CD14-positive monocyte (primary cell): ENCODE results near the gene TFPI. TPM values are rescaled to one million over a fixed set of nuclear protein-coding genes. Genes with fewer than 3 reads are reported as not detected.

Source experiments
- DNase-seq, 3 donors: peaks; one replicate each; pipeline ENCODE4 v3.0.0-alpha.2; 2011 to 2022
- H2AFZ ChIP-seq: 2 replicates; pipeline ENCODE4 v1.6.0; 2012; ENCODE audit warnings: mild to moderate bottlenecking, low read depth, low read length, inconsistent platforms; ENCODE audit not compliant: insufficient read depth, poor library complexity, severe bottlenecking
- H3K27ac ChIP-seq, 2 donors: 1 replicate in 1 of 2; 2 replicates in 1 of 2; pipeline ENCODE4 v1.5.1; 2012 to 2013; ENCODE audit warnings: low read length in 2 of 2, control low read depth in 1 of 2, inconsistent platforms in 1 of 2, low read depth in 1 of 2, mild to moderate bottlenecking in 1 of 2
- H3K27me3 ChIP-seq, 2 donors: one replicate each; pipeline versions ENCODE4 v1.6.0 to v1.6.1; 2011 to 2013; ENCODE audit warnings: low read length in 2 of 2; ENCODE audit not compliant: control insufficient read depth in 2 of 2, insufficient read depth in 2 of 2
- H3K36me3 ChIP-seq, 2 donors: replicated peaks in 1 of 2; 1 replicate in 1 of 2; 2 replicates in 1 of 2; pipeline versions ENCODE4 v1.5.1 to v1.6.1; 2012 to 2013; ENCODE audit warnings: low read length in 2 of 2, control low read depth in 1 of 2, inconsistent platforms in 1 of 2, mild to moderate bottlenecking in 1 of 2; ENCODE audit not compliant: insufficient read depth in 2 of 2, control insufficient read depth in 1 of 2
- H3K4me1 ChIP-seq, 2 donors: 1 replicate in 1 of 2; 2 replicates in 1 of 2; pipeline versions ENCODE4 v1.5.1 to v1.6.1; 2012 to 2013; ENCODE audit warnings: low read length in 2 of 2, control low read depth in 1 of 2, inconsistent platforms in 1 of 2, mild to moderate bottlenecking in 1 of 2, moderate library complexity in 1 of 2; ENCODE audit not compliant: insufficient read depth in 2 of 2, control insufficient read depth in 1 of 2
- H3K4me2 ChIP-seq: replicated peaks from 2 replicates; pipeline ENCODE3; 2012; ENCODE audit warnings: low read length, moderate library complexity, mild to moderate bottlenecking; ENCODE audit not compliant: poor library complexity, severe bottlenecking; ENCODE audit errors: extremely low read depth
- H3K4me3 ChIP-seq, 3 experiments: fragments of 200-600 bp in 1 of 3; sonication (generic) in 1 of 3; replicated peaks in 1 of 3; 1 replicate in 2 of 3; 2 replicates in 1 of 3; pipeline ENCODE4 v1.5.1; 2011 to 2013; ENCODE audit warnings: low read length in 3 of 3, mild to moderate bottlenecking in 3 of 3, control low read depth in 2 of 3, low read depth in 2 of 3, inconsistent platforms in 1 of 3, moderate library complexity in 1 of 3
- H3K79me2 ChIP-seq: 2 replicates; pipeline ENCODE4 v1.6.0; 2012; ENCODE audit warnings: mild to moderate bottlenecking, control low read depth, inconsistent platforms, low read length, moderate library complexity; ENCODE audit not compliant: insufficient read depth
- H3K9ac ChIP-seq: 2 replicates; pipeline ENCODE4 v1.6.0; 2017; ENCODE audit warnings: low read length, mild to moderate bottlenecking; ENCODE audit not compliant: insufficient read depth, poor library complexity, severe bottlenecking
- H3K9me3 ChIP-seq, 2 donors: replicated peaks in 1 of 2; 1 replicate in 1 of 2; 2 replicates in 1 of 2; pipeline versions ENCODE4 v1.5.1 to v1.6.1; 2012 to 2013; ENCODE audit warnings: low read length in 2 of 2, control low read depth in 1 of 2; ENCODE audit not compliant: control insufficient read depth in 1 of 2, insufficient read depth in 1 of 2
- H4K20me1 ChIP-seq: 2 replicates; pipeline ENCODE4 v1.6.0; 2012; ENCODE audit warnings: mild to moderate bottlenecking, low read length, control low read depth, moderate library complexity; ENCODE audit not compliant: insufficient read depth
- H3K27ac Mint-ChIP-seq, 7 donors: one replicate each; pipeline ENCODE4 v1.8.0; 2020; ENCODE audit warnings: mild to moderate bottlenecking in 7 of 7, mixed read lengths in 7 of 7, moderate library complexity in 6 of 7, inconsistent platforms in 2 of 7
- H3K27me3 Mint-ChIP-seq, 3 donors: one replicate each; pipeline ENCODE4 v1.8.0; 2021 to 2022; ENCODE audit warnings: low read depth in 3 of 3, mild to moderate bottlenecking in 3 of 3, mixed read lengths in 3 of 3, moderate library complexity in 3 of 3, inconsistent platforms in 1 of 3
- H3K36me3 Mint-ChIP-seq, 2 donors: one replicate each; pipeline ENCODE4 v1.8.0; 2020; ENCODE audit warnings: mixed read lengths in 2 of 2, inconsistent platforms in 1 of 2, mild to moderate bottlenecking in 1 of 2
- H3K4me1 Mint-ChIP-seq: one replicate; pipeline ENCODE4 v1.8.0; 2020; ENCODE audit warnings: mild to moderate bottlenecking, mixed read lengths
- H3K4me3 Mint-ChIP-seq, 2 donors: one replicate each; pipeline ENCODE4 v1.8.0; 2020; ENCODE audit warnings: mild to moderate bottlenecking in 2 of 2, mixed read lengths in 2 of 2, moderate library complexity in 1 of 2
- H3K9me3 Mint-ChIP-seq, 7 donors: one replicate each; pipeline ENCODE4 v1.8.0; 2020 to 2022; ENCODE audit warnings: mixed read lengths in 7 of 7, mild to moderate bottlenecking in 6 of 7, moderate library complexity in 6 of 7, inconsistent platforms in 2 of 7
- WGBS: methylation state at CpG from one replicate; pipeline ENCODE4 v1.1.5; 2013; ENCODE audit warnings: missing lambda C conversion rate; ENCODE audit not compliant: insufficient coverage; 5-methylcytosine and 5-hydroxymethylcytosine counted together
- intact Hi-C, 2 donors: fragments of 100-400 bp; cut with micrococcal nuclease; formaldehyde crosslinking; loops; one replicate each; pipeline versions ENCODE4 v1.15.0 to v1.15.1; 2023
- polyA plus RNA-seq, 3 donors: library from polyadenylated mRNA; depleted of rRNA in 1 of 3; unstranded in 2 of 3; stranded (reverse) in 1 of 3; fragments of 300-500 nt in 2 of 3; fragments of >200 nt in 1 of 3; fragmentation: Illumina TruSeq in 2 of 3; gene quantifications; 1 replicate in 2 of 3; 2 replicates in 1 of 3; pipeline ENCODE4 v1.2.3, GENCODE V29; 2012 to 2021
- TF ChIP-seq, protein P1 (sequence below): fragments of 200-600 bp; IDR thresholded peaks from one replicate; pipeline ENCODE4 v1.8.0; 2022; ENCODE audit warnings: antibody characterized with exemption, mild to moderate bottlenecking

Gene TFPI
- polyA plus RNA-seq, 3 donors: 0.46 TPM; not detected in 2

GRCh38 chr2:187493180-187493579, 61.1 kb downstream of the TFPI start:
- Histone ChIP-seq H3K27ac (no peak overlapping the region), H2AFZ (no peak overlapping the region), H3K36me3 (no peaks in the 10 kb centered on the region), H3K4me2 (no peak overlapping the region), H3K9me3 (peaks cover 0 to 5% of the 10 kb centered on the region in 2 donors), H3K9ac (no peak overlapping the region), H4K20me1 (no peaks in the 10 kb centered on the region), H3K79me2 (no peaks in the 10 kb centered on the region), H3K27me3 (no peaks in the 10 kb centered on the region), H3K4me3 (no peak overlapping the region), H3K4me1 (no peaks in the 10 kb centered on the region)
- H3K9me3 Mint-ChIP-seq: peaks cover 4 to 14% (median 10%) of the 10 kb centered on the region in 7 donors
- no peaks in the 10 kb centered on the region for H3K27me3 Mint-ChIP-seq
- H3K4me1 Mint-ChIP-seq: no peaks in the 10 kb centered on the region
- 93% methylated on average over 4 of the region's 5 CpGs for WGBS
- intact Hi-C loops: no loop called here
- no peak overlapping the region for H3K27ac Mint-ChIP-seq
- no peaks in the 10 kb centered on the region for H3K36me3 Mint-ChIP-seq
- no peak overlapping the region for H3K4me3 Mint-ChIP-seq
- TF ChIP-seq, protein P1, sequence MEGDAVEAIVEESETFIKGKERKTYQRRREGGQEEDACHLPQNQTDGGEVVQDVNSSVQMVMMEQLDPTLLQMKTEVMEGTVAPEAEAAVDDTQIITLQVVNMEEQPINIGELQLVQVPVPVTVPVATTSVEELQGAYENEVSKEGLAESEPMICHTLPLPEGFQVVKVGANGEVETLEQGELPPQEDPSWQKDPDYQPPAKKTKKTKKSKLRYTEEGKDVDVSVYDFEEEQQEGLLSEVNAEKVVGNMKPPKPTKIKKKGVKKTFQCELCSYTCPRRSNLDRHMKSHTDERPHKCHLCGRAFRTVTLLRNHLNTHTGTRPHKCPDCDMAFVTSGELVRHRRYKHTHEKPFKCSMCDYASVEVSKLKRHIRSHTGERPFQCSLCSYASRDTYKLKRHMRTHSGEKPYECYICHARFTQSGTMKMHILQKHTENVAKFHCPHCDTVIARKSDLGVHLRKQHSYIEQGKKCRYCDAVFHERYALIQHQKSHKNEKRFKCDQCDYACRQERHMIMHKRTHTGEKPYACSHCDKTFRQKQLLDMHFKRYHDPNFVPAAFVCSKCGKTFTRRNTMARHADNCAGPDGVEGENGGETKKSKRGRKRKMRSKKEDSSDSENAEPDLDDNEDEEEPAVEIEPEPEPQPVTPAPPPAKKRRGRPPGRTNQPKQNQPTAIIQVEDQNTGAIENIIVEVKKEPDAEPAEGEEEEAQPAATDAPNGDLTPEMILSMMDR: no peak
- no peak for DNase-seq

DNA sequence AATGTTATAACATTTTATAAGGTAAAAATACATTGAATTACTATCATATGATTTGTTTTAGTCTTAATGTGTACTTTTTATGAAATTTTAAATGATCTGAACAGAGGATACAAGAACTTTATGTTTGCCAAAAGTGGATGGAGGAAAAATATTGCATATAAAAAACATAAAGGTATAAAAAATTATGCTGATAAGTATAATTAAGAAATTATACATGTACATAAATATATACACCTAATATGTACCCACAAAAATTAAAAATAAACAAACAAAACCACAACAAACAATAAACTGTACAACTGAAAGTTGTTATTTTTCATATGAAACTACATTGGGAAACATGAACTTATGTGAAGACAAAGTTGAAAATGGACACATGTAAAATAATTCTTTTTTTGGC, 68.0 kb downstream of the TFPI start:
- Histone ChIP-seq H2AFZ (no peak overlapping the region), H3K4me3 (no peak overlapping the region), H3K27ac (no peak overlapping the region), H4K20me1 (no peaks in the 10 kb centered on the region), H3K9me3 (no peaks in the 10 kb centered on the region), H3K79me2 (no peaks in the 10 kb centered on the region), H3K4me1 (no peaks in the 10 kb centered on the region), H3K27me3 (no peaks in the 10 kb centered on the region), H3K9ac (no peak overlapping the region), H3K4me2 (no peak overlapping the region), H3K36me3 (no peaks in the 10 kb centered on the region)
- intact Hi-C loops: no loop called here
- H3K9me3 Mint-ChIP-seq: no peaks in the 10 kb centered on the region
- H3K4me1 Mint-ChIP-seq: no peaks in the 10 kb centered on the region
- TF ChIP-seq, protein P1: no peak
- DNase-seq: no peak
- H3K27ac Mint-ChIP-seq: no peak overlapping the region
- no peaks in the 10 kb centered on the region for H3K27me3 Mint-ChIP-seq
- no peak overlapping the region for H3K4me3 Mint-ChIP-seq
- H3K36me3 Mint-ChIP-seq: no peaks in the 10 kb centered on the region
